Measurements from ENCODE around the gene CALR. TPM values are rescaled to one million over a fixed set of nuclear protein-coding genes. Genes with fewer than 3 reads are reported as not detected.
"Not testable (repeated sequence)": the region's sequence is repeated elsewhere in the genome, so short reads cannot be mapped to it uniquely, and the experiment has no call there.

CALR gene
- total RNA-seq, 2 experiments from 2014 or later: 522 to 531 TPM

DNA sequence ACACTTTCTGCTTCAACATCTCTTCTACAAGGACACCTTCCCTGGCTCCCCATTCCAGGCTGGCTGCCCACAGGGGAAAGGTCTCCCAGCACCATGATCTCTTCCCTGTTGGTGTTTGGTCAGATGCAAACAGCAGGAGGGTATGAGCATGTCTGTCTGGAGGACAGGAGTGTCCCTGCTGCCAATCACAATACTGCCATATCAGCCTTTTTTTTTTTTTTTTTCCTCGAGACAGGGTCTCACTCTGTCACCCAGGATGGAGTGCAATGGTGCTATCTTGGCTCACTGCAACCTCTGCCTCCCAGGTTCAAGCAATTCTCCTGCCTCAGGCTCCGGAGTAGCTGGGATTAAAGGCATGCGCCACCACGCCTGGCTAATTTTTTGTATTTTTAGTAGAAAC lies 22.5 kb upstream of the CALR start:
- not testable (repeated sequence) for DNase-seq; H3K9me3 Mint-ChIP-seq; H3K27me3 Mint-ChIP-seq; H3K4me3 Mint-ChIP-seq; H3K36me3 Mint-ChIP-seq; ATAC-seq (ENCODE audit: low read depth)
- POLR2A ChIA-PET: interaction anchor here (0.5 to 3.6 kb wide), 3 partner anchors 17 to 140 kb away, joined by 4 to 25 read pairs (median 18); partner anchors contain the start of genes CALR and FARSA
- H3K4me1 Mint-ChIP-seq: peaks cover 31% of the 10 kb centered on the region
- peak overlapping the region; percentile 61 for H3K27ac Mint-ChIP-seq

DNA sequence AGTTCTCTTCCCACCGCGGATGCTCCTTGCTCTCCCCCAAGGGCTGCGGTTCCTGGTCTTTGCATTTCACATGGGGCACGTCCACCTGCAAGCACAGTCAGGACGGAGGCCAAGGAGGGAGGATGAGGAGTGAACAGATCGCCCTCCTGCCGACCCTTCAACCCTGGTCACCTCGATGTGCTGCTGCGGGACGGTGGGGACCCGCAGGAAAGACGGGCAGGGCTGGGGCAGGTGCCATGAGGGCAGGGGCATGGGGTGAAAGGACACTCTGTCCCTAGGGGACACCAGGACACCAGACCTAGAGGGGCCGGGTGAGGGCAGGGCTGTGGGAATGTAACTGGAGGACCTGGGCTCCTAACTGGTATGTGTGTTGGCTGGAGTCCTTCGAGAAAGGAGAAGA lies 20.2 kb upstream of the CALR start:
- no peak for ATAC-seq (ENCODE audit: low read depth)
- H3K27me3 Mint-ChIP-seq: no peaks in the 10 kb centered on the region
- DNase-seq: no peak
- peaks cover 7% of the 10 kb centered on the region for H3K36me3 Mint-ChIP-seq
- POLR2A ChIA-PET: interaction anchor here (1.0 to 1.4 kb wide), 3 partner anchors 8 to 47 kb away, joined by 3 read pairs; no protein-coding TSS in a partner anchor
- H3K4me1 Mint-ChIP-seq: peaks cover 28% of the 10 kb centered on the region
- peak overlapping the region; percentile 64 for H3K4me3 Mint-ChIP-seq
- no peaks in the 10 kb centered on the region for H3K9me3 Mint-ChIP-seq
- peak overlapping the region; percentile 87 for H3K27ac Mint-ChIP-seq

DNA sequence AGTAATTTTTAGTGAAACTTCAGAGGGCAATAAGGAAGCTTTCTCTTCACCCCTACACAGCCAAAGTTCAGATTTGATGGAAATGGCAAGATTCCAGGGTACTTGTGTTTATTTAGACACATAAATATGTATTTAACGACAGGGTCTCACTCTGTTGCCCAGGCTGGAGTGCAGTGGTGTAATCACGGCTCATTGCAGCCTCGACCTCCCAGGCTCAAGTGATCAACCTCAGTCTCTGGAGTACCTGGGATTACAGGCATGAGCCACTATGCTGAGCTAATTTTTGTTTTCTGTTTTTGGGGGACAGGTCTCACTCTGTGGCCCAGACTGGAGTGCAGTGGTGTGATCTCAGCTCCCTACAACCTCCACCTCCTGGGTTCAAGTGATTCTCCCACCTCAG lies 17.4 kb upstream of the CALR start:
- no peak overlapping the region for H3K4me3 Mint-ChIP-seq
- H3K27me3 Mint-ChIP-seq: no peaks in the 10 kb centered on the region
- peaks cover 10% of the 10 kb centered on the region for H3K4me1 Mint-ChIP-seq
- DNase-seq: no peak
- peaks cover 18% of the 10 kb centered on the region for H3K36me3 Mint-ChIP-seq
- no peak for ATAC-seq (ENCODE audit: low read depth)
- H3K27ac Mint-ChIP-seq: peak overlapping the region; percentile 60
- H3K9me3 Mint-ChIP-seq: no peaks in the 10 kb centered on the region
- POLR2A ChIA-PET: interaction anchor here (0.7 to 1.9 kb wide), 5 partner anchors 10 to 101 kb away, joined by 3 to 8 read pairs (median 5); partner anchors contain the start of gene CALR

DNA sequence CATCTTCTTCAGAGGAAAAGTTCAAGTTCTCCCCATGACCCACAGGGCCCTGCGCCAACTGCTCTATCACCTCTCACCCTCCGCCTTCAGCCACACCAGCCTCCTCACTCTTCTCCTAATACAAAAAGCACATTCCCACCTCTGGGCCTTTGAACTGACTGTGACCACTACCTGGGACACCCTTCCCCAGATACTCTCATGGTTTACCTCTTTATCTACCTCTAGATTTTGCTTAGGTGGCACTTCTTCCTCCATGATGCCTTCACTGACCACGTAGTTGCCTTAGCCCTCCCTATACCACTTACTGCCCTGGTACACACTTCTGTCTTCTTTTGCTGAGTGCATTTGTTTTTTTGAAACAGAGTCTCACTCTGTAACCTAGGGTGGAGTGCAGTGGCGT lies 15.4 kb upstream of the CALR start:
- H3K4me1 Mint-ChIP-seq: peaks cover 10% of the 10 kb centered on the region
- H3K27ac Mint-ChIP-seq: no peak overlapping the region
- H3K27me3 Mint-ChIP-seq: no peaks in the 10 kb centered on the region
- H3K36me3 Mint-ChIP-seq: peaks cover 24% of the 10 kb centered on the region
- H3K9me3 Mint-ChIP-seq: no peaks in the 10 kb centered on the region
- no peak overlapping the region for H3K4me3 Mint-ChIP-seq
- DNase-seq (no peak), ATAC-seq (ENCODE audit: low read depth) (no peak)
- POLR2A ChIA-PET: interaction anchor here (1.6 kb wide), 1 partner anchor 9 kb away, joined by 3 read pairs; no protein-coding TSS in a partner anchor

DNA sequence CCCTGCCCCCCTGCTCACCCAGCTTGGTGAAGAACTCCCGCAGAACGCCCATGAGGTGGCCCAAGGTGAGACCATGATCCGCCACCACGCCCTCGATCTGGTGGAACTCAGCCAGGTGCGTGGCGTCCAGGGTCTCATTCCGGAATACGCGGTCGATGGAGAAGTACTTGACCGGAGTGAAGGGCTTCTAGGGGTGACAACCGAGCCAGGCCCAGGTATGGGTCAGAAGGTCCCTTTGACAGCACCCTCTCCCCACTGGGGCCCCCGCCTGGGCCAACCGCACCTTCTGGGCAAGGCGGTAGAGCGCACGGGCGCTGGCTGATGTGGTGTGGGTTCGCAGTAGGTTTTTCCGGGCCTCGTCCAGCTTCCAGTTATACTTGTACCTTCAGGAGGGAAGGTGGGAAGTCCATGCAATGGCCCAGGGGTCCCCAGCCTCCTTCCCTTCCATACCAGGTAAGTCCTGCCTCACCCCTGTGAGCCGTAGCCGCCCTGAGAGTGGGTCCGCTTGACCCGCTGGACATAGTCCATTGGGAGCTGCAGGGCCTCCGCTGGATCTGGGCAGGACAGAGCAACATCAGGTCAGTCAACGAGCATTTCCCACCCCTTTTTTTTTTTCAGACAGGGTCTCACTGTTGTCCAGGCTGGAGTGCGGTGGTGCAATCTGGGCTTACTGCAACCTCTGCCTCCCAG lies 13.6 kb upstream of the CALR start:
- no peak overlapping the region for H3K27ac Mint-ChIP-seq
- POLR2A ChIA-PET: interaction anchor here (1.3 to 1.6 kb wide), 2 partner anchors 11 to 13 kb away, joined by 3 read pairs; no protein-coding TSS in a partner anchor

DNA sequence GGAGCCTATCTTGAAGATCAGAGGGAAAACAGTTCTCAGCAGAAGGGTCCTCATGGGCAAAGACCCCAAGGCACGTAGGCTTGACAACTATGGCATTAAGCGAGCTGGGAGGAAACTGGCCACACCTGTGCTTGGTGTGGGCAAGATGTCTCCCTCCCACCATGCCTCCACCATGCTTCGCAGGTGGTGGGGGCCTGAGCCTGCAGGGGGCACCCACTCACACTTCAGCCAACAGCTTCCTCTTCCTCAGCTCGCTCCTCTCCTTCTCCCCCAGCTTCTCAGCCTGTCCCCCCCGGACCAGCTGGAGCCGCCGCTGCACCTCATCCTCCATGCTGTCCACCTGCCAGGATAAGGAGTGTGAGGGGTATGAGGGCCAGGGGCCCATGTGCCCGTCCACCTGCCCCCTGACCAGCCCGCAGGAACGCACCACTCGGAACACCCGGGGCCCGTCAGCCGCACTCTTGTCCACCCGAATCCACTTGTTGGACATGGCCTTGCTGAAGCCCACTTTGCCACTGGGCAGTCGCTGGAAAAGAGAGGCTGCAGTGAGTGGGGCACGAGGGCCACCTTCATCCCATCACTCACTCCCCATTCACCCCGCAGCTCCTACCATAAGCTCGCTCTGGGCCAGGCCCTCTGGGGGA lies 8.3 kb upstream of the CALR start:
- Mint-ChIP-seq H3K27ac (peak overlapping the region; percentile 43), H3K36me3 (peaks cover 33% of the 10 kb centered on the region)
- POLR2A ChIA-PET: interaction anchor here (0.8 to 1.4 kb wide), 3 partner anchors 9 to 39 kb away, joined by 3 to 5 read pairs (median 3); partner anchors contain the start of genes GCDH and SYCE2

More for the DNA sequence above, 13.6 kb upstream of the CALR start:
- H3K36me3 Mint-ChIP-seq: peaks cover 33% of the 10 kb centered on the region
- H3K27me3 Mint-ChIP-seq: no peaks in the 10 kb centered on the region
- peaks cover 4% of the 10 kb centered on the region for H3K4me1 Mint-ChIP-seq
- no peak for DNase-seq
- H3K9me3 Mint-ChIP-seq: no peaks in the 10 kb centered on the region
- H3K4me3 Mint-ChIP-seq: no peak overlapping the region
- ATAC-seq (ENCODE audit: low read depth): no peak

DNA sequence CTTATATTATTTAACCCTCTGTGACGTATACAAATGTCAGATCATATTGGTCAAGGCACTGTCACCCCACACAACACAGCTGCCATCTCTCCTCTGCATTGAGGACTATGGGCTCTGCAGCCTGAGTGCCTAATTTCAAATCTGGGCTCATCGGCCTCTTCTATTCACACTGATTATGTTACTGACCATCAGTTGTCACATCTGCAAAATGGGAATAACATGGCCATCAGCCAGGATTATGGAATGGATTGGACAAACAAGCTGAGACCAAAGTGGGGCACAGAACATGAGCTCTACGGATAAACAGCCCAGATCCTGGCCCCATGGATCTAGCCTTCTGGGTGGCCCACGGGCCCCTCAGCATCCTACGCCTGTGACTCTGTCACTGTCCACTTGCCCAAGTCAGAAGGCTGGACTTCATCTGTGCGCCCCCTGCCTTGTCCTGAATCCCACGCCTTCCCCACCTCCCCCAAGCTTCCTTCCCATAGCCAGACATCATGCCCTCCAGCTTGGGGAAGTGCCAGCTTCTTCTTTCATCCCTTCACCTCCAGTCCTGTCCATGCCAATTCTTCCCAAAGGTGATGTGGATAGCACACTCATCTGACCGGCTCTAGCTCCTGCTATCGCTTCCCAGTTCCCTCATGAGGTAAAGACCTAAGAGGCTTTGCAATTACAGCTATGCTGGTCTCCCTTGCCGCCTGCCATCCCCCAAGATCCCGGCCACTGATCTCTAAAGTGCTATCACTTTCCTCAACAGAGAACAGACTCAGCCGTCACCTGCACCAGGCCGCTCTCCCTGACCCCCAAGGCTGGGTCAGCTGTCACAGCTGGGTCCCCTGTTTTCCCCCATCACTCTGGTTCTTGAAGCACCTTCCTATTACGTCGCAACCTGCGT lies 5.8 kb upstream of the CALR start:
- Mint-ChIP-seq H3K4me3 (peak overlapping the region; percentile 98), H3K4me1 (peaks cover 33% of the 10 kb centered on the region), H3K27ac (peak overlapping the region; percentile 97), H3K36me3 (peaks cover 23% of the 10 kb centered on the region), H3K27me3 (no peaks in the 10 kb centered on the region), H3K9me3 (no peaks in the 10 kb centered on the region)
- POLR2A ChIA-PET: interaction anchor here (0.6 to 3.3 kb wide), 13 partner anchors 11 to 157 kb away, joined by 3 to 23 read pairs (median 7); partner anchors contain the start of genes DNASE2, GCDH, RAD23A and SYCE2
- ATAC-seq (ENCODE audit: low read depth): no peak
- no peak for DNase-seq

More for the DNA sequence above, 8.3 kb upstream of the CALR start:
- Mint-ChIP-seq H3K27me3 (no peaks in the 10 kb centered on the region), H3K4me3 (no peak overlapping the region), H3K4me1 (peaks cover 19% of the 10 kb centered on the region), H3K9me3 (no peaks in the 10 kb centered on the region)
- ATAC-seq (ENCODE audit: low read depth): no peak
- no peak for DNase-seq

DNA sequence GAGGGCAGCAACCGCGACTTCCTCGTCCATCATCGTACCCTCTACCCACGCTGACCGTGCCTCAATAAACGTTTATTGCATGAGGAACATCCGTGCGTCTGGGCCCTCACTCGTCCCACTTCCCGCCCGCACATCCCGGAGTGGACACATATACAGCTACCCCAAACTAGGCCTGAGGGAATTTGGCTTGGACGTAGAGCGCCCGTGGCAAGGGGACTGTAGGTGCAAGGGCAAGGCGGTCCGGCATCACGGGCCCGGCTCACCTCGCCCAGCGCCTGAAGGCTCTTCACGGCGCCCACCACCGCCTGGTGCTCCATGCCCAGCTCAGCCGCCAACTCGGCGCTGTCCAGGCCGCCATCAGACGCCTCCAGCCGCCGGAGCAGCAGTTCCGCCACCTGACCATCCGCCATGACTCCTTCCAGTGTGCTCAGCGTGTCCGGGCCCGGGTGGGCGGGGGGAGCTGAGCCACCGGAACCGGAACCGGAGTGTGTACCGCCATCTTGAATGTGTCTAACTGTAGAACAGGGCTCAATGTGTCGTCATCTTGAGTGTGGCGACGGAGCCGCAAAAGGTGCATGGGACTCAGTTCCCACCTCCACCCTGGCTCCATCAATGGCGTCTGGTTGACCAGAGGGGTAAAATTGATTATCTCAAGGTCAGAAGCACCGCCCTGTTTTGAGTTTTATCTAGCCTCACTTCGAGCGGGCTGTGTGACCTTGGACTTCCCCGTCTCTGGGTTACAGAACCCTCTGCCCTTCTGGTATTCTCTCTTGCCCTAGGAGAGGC lies 4.9 kb upstream of the CALR start, which contains the start of gene FARSA:
FARSA (minus strand) TSS at position 425 of the 786 bp plus-strand sequence; CDS start at position 410, 15 bp downstream.
- Mint-ChIP-seq H3K4me1 (peaks cover 36% of the 10 kb centered on the region), H3K27me3 (no peaks in the 10 kb centered on the region), H3K27ac (peak within 1 kb of the TSS; percentile 97), H3K36me3 (peaks cover 19% of the 10 kb centered on the region), H3K4me3 (peak within 1 kb of the TSS; percentile 98), H3K9me3 (no peaks in the 10 kb centered on the region)
- POLR2A ChIA-PET: interaction anchor here (0.7 to 3.3 kb wide), 12 partner anchors 12 to 63 kb away, joined by 3 to 23 read pairs (median 7); partner anchors contain the start of genes DNASE2, GCDH, RAD23A and SYCE2
- DNase-seq (peak; percentile 76), ATAC-seq (ENCODE audit: low read depth) (peak; percentile 54)

DNA sequence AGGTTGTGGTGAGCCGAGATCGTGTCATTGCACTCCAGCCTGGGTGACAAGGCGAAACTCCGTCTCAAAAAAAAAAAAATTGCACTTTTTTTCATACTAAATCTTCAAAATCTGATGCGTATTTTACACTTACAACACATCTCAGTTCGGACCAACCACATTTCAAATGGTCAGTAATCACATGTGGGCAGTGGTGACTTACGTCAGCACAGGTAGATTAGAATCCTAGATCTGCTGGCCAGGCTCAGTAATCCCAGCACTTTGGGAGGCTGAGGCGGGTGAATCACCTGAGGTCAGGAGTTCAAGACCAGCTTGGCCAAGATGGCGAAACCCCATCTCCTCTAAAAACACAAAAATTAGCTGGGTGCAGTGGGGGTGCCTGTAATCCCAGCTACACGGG lies 3.3 kb upstream of the CALR start:
- H3K9me3 Mint-ChIP-seq: no peaks in the 10 kb centered on the region
- no peak overlapping the region for H3K4me3 Mint-ChIP-seq
- H3K4me1 Mint-ChIP-seq: peaks cover 45% of the 10 kb centered on the region
- DNase-seq (no peak), ATAC-seq (ENCODE audit: low read depth) (no peak)
- H3K27ac Mint-ChIP-seq: no peak overlapping the region
- POLR2A ChIA-PET: interaction anchor here (0.7 kb wide), 1 partner anchor 18 kb away, joined by 3 read pairs; no protein-coding TSS in a partner anchor
- H3K36me3 Mint-ChIP-seq: peaks cover 27% of the 10 kb centered on the region
- H3K27me3 Mint-ChIP-seq: no peaks in the 10 kb centered on the region

DNA sequence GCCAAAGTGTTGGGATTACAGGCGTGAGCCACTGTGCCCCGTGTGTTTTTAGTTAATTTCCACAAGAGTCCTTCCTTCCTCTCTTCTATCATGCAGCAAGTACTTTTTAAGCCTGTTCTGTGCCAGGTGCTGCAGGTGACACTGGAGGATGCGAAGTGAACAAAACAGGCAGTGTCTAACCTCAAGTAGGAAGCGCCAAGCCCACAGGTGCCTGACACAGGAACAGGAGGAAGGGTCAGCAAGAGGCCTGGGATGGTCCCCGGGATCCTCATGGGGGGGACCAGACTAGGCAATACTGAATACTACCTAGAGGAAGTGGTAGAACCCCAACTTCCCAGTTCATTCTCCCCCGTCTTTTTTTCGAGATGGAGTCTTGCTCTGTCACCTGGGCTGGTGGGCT lies 1.8 kb upstream of the CALR start:
- H3K9me3 Mint-ChIP-seq: no peaks in the 10 kb centered on the region
- H3K27me3 Mint-ChIP-seq: no peaks in the 10 kb centered on the region
- DNase-seq: no peak
- peaks cover 52% of the 10 kb centered on the region for H3K4me1 Mint-ChIP-seq
- no peak for ATAC-seq (ENCODE audit: low read depth)
- POLR2A ChIA-PET: interaction anchor here (0.6 to 3.3 kb wide), 7 partner anchors 10 to 971 kb away, joined by 3 to 25 read pairs (median 8); partner anchors contain the start of genes DNASE2, GCDH and SYCE2
- H3K4me3 Mint-ChIP-seq: peak overlapping the region; percentile 57
- peak overlapping the region; percentile 77 for H3K27ac Mint-ChIP-seq
- H3K36me3 Mint-ChIP-seq: peaks cover 40% of the 10 kb centered on the region

DNA sequence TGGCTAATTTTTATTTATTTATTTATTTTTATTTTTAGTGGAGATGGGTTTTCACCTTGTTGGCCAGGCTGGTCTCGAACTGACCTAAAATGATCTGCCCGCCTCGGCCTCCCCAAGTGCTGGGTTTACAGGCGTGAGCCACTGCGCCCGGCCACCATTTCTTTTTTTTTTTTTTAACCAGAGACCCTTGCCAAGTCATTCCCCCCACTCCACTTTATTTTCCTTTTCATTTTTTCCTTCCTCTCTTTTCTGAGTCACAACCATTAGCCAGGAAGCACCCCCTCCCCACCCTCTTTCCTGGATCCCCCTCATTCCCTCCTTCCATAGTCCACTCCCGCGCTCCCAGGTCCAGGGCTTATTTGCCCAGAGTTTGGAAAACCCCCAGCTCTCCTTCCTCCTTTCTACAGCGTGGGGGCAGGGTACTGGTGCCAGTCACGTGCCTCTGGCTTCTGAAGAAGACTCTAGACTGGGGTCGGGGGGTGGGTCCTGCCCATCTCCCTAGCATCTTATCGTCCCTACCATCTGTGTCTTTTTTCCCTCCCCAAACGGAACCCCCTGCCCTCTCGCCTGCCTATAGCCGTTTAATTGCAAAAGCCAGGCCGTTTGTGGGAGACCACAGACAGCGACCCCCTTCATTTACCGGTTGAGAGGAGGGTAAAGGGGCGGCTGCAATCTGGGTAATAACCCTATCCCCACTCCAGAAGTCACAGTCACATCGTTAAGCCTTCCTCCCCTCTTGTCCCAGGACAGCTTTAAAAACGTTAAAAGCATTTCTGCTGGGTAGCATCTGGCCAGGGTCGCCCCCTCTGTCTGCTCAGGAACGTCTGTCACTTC lies 1.1 kb upstream of the CALR start:
- Mint-ChIP-seq H3K9me3 (no peaks in the 10 kb centered on the region), H3K27ac (peak overlapping the region; percentile 92), H3K27me3 (no peaks in the 10 kb centered on the region), H3K36me3 (peaks cover 39% of the 10 kb centered on the region), H3K4me3 (peak overlapping the region; percentile 99), H3K4me1 (peaks cover 50% of the 10 kb centered on the region)
- no peak for ATAC-seq (ENCODE audit: low read depth)
- POLR2A ChIA-PET: interaction anchor here (0.6 to 3.3 kb wide), 20 partner anchors 9 to 972 kb away, joined by 3 to 25 read pairs (median 7); partner anchors contain the start of genes DNASE2, GADD45GIP1, GCDH and JUNB
- DNase-seq: peak; percentile 50

Measured in activated naive CD8-positive, alpha-beta T cell treated with anti-CD3 and anti-CD28 coated beads, Interleukin-2, amount 10 ng/mL, durations not matched to agents 7 days and 5 days (primary cell).